Fibroblast of the aortic adventitia (primary cell): ENCODE measurements around the gene PHF2. TPM values are rescaled to one million over a fixed set of nuclear protein-coding genes. Genes with fewer than 3 reads are reported as not detected.

Experiments used
- DNase-seq: peaks from one replicate; pipeline ENCODE4 v3.0.0-alpha.2; 2010; ENCODE audit warnings: low read depth
- H3K4me3 ChIP-seq: 2 replicates; pipeline ENCODE4 v1.5.1; 2011; ENCODE audit warnings: low read depth, mild to moderate bottlenecking, control low read depth, low read length, moderate library complexity
- CTCF ChIP-seq: IDR thresholded peaks from 2 replicates; pipeline ENCODE4 v1.5.1; 2011; ENCODE audit warnings: mild to moderate bottlenecking, low read length, control low read depth, inconsistent platforms; ENCODE audit not compliant: insufficient read depth
- total RNA-seq: library from RNA; depleted of rRNA; stranded (reverse); fragments of >200 nt; gene quantifications from 2 replicates; pipeline ENCODE4 v1.2.3, GENCODE V29; 2012; ENCODE audit warnings: low replicate concordance

Gene PHF2
- total RNA-seq, 1 donor, result 14.2 TPM

GRCh38 chr9:93622691-93623090, 46.3 kb downstream of the PHF2 start:
- no peak overlapping the region for H3K4me3 ChIP-seq
- no peak for TF ChIP-seq CTCF
- DNase-seq, result no peak

- TF ChIP-seq CTCF, result no peak
- H3K4me3 ChIP-seq, result no peak overlapping the region
- no peak for DNase-seq
These were observed 47.4 kb downstream of the PHF2 start for GRCh38 chr9:93623753-93624152.

GRCh38 chr9:93624431-93624834, 48.0 kb downstream of the PHF2 start:
- no peak for TF ChIP-seq CTCF
- H3K4me3 ChIP-seq, result no peak overlapping the region
- DNase-seq, result no peak

- no peak overlapping the region for H3K4me3 ChIP-seq
- no peak for DNase-seq
- TF ChIP-seq CTCF, result no peak
These were observed 48.6 kb downstream of the PHF2 start for GRCh38 chr9:93624977-93625376.

- no peak overlapping the region for H3K4me3 ChIP-seq
- no peak for DNase-seq
- TF ChIP-seq CTCF, result no peak
These were observed 53.5 kb downstream of the PHF2 start for GRCh38 chr9:93629920-93630319.

GRCh38 chr9:93630806-93631411, 54.5 kb downstream of the PHF2 start:
- no peak for DNase-seq
- no peak for TF ChIP-seq CTCF
- no peak overlapping the region for H3K4me3 ChIP-seq
